ENCODE data around the gene TENM4. TPM values are rescaled to one million over a fixed set of nuclear protein-coding genes. Genes with fewer than 3 reads are reported as not detected.

The TENM4 gene
- total RNA-seq, 1 experiment from 2014 or later, result 0.39 TPM

GRCh38 chr11:78620159-78620558, 820.7 kb downstream of the TENM4 start:
- no peak overlapping the region for H3K4me3 ChIP-seq (ENCODE audit: low read depth in 2 of 2, low read length in 2 of 2)
- BruUV-seq (replicated peaks), result no TSS peak
- no peaks in the 10 kb centered on the region for H3K4me1 ChIP-seq (ENCODE audit: control insufficient read depth, insufficient read depth, low read length)
- DNase-seq (ENCODE audit: low read depth, low spot score) (no peak), ATAC-seq (no peak)
- TF ChIP-seq REST (IDR thresholded peaks at IDR 0.05; ENCODE audit: insufficient read depth in 1 of 2, low read depth in 2 of 2, low read length in 1 of 2), result no peak
- TF ChIP-seq, protein P1, sequence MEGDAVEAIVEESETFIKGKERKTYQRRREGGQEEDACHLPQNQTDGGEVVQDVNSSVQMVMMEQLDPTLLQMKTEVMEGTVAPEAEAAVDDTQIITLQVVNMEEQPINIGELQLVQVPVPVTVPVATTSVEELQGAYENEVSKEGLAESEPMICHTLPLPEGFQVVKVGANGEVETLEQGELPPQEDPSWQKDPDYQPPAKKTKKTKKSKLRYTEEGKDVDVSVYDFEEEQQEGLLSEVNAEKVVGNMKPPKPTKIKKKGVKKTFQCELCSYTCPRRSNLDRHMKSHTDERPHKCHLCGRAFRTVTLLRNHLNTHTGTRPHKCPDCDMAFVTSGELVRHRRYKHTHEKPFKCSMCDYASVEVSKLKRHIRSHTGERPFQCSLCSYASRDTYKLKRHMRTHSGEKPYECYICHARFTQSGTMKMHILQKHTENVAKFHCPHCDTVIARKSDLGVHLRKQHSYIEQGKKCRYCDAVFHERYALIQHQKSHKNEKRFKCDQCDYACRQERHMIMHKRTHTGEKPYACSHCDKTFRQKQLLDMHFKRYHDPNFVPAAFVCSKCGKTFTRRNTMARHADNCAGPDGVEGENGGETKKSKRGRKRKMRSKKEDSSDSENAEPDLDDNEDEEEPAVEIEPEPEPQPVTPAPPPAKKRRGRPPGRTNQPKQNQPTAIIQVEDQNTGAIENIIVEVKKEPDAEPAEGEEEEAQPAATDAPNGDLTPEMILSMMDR (IDR thresholded peaks at IDR 0.05), result no peak
- TF ChIP-seq POLR2AphosphoS5 (IDR thresholded peaks at IDR 0.05; ENCODE audit: low read depth, low read length), result no peak
- TF ChIP-seq TCF7L2 (IDR thresholded peaks at IDR 0.05; ENCODE audit: low read depth, low read length), result no peak
- TF ChIP-seq SIN3A (IDR thresholded peaks at IDR 0.05; ENCODE audit: borderline replicate concordance, insufficient read depth, low read depth, low read length), result no peak
- H3K9me3 ChIP-seq (ENCODE audit: control insufficient read depth, insufficient read depth, low read depth, low read length), result no peaks in the 10 kb centered on the region
- CTCF ChIA-PET, result no interaction called here
- POLR2A ChIA-PET, result no interaction called here
- intact Hi-C loops (cut with micrococcal nuclease; ENCODE audit: unreplicated experiment) (no loop called here), in situ Hi-C loops (cut with HindIII; ENCODE audit: low pct_unique_long_range_greater_than_20kb, low sequenced_read_pairs) (no loop called here)
- no peak overlapping the region for H3K27ac ChIP-seq (ENCODE audit: low read length)
- no peaks in the 10 kb centered on the region for H3K27me3 ChIP-seq (ENCODE audit: control insufficient read depth, insufficient read depth, low read length)
- no peaks in the 10 kb centered on the region for H3K36me3 ChIP-seq (ENCODE audit: control insufficient read depth, insufficient read depth, low read length)

- no TSS peak for BruUV-seq (replicated peaks)
- Histone ChIP-seq H3K4me1 (ENCODE audit: control insufficient read depth, insufficient read depth, low read length) (no peaks in the 10 kb centered on the region), H3K36me3 (ENCODE audit: control insufficient read depth, insufficient read depth, low read length) (no peaks in the 10 kb centered on the region), H3K27me3 (ENCODE audit: control insufficient read depth, insufficient read depth, low read length) (no peaks in the 10 kb centered on the region), H3K27ac (ENCODE audit: low read length) (no peak overlapping the region), H3K9me3 (ENCODE audit: control insufficient read depth, insufficient read depth, low read depth, low read length) (no peaks in the 10 kb centered on the region), H3K4me3 (ENCODE audit: low read depth in 2 of 2, low read length in 2 of 2) (no peak overlapping the region)
- CTCF ChIA-PET, result no interaction called here
- DNase-seq (ENCODE audit: low read depth, low spot score), result no peak
- intact Hi-C loops (cut with micrococcal nuclease; ENCODE audit: unreplicated experiment), result no loop called here
- TF ChIP-seq TCF7L2 (IDR thresholded peaks at IDR 0.05; ENCODE audit: low read depth, low read length) (no peak), POLR2AphosphoS5 (IDR thresholded peaks at IDR 0.05; ENCODE audit: low read depth, low read length) (no peak), REST (IDR thresholded peaks at IDR 0.05; ENCODE audit: insufficient read depth in 1 of 2, low read depth in 2 of 2, low read length in 1 of 2) (no peak), SIN3A (IDR thresholded peaks at IDR 0.05; ENCODE audit: borderline replicate concordance, insufficient read depth, low read depth, low read length) (no peak)
- TF ChIP-seq, protein P1 (IDR thresholded peaks at IDR 0.05), result no peak
- in situ Hi-C loops (cut with HindIII; ENCODE audit: low pct_unique_long_range_greater_than_20kb, low sequenced_read_pairs), result no loop called here
- POLR2A ChIA-PET, result no interaction called here
- ATAC-seq, result no peak
These were observed 825.1 kb downstream of the TENM4 start for GRCh38 chr11:78615724-78616123.
